ENCODE results near the gene TPD52L1.

- TF ChIP-seq, protein P1, sequence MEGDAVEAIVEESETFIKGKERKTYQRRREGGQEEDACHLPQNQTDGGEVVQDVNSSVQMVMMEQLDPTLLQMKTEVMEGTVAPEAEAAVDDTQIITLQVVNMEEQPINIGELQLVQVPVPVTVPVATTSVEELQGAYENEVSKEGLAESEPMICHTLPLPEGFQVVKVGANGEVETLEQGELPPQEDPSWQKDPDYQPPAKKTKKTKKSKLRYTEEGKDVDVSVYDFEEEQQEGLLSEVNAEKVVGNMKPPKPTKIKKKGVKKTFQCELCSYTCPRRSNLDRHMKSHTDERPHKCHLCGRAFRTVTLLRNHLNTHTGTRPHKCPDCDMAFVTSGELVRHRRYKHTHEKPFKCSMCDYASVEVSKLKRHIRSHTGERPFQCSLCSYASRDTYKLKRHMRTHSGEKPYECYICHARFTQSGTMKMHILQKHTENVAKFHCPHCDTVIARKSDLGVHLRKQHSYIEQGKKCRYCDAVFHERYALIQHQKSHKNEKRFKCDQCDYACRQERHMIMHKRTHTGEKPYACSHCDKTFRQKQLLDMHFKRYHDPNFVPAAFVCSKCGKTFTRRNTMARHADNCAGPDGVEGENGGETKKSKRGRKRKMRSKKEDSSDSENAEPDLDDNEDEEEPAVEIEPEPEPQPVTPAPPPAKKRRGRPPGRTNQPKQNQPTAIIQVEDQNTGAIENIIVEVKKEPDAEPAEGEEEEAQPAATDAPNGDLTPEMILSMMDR (IDR thresholded peaks at IDR 0.05) = no peak
- TF ChIP-seq POLR2A (IDR thresholded peaks at IDR 0.05) = no peak
Observed at GRCh38 chr6:125132058-125132457, 21.5 kb upstream of the TPD52L1 start.
